ENCODE measurements around the gene APBA1. TPM values are rescaled to one million over a fixed set of nuclear protein-coding genes. Genes with fewer than 3 reads are reported as not detected.

The APBA1 gene
- total RNA-seq, 3 donors from 2014 or later, result 10.1 to 14.4 (median 12.7) TPM

- no peak for ATAC-seq
These were observed 66.1 kb downstream of the APBA1 start for GRCh38 chr9:69606089-69606488.

GRCh38 chr9:69605406-69605805, 66.8 kb downstream of the APBA1 start:
- intact Hi-C loops (cut with DNase I, micrococcal nuclease), result no loop called here
- Histone ChIP-seq H3K36me3 (ENCODE audit: low read depth) (no peaks in the 10 kb centered on the region), H3K4me1 (ENCODE audit: low read depth) (no peaks in the 10 kb centered on the region), H3K4me3 (no peak overlapping the region), H3K9me3 (no peaks in the 10 kb centered on the region)
- ATAC-seq (no peak), DNase-seq (no peak)
- TF ChIP-seq CTCF (IDR thresholded peaks at IDR 0.05), result no peak

More at GRCh38 chr9:69606089-69606488, 66.1 kb downstream of the APBA1 start:
- DNase-seq, result no peak
- H3K4me1 ChIP-seq (ENCODE audit: low read depth), result no peaks in the 10 kb centered on the region
- no peak overlapping the region for H3K4me3 ChIP-seq
- no peak for TF ChIP-seq CTCF (IDR thresholded peaks at IDR 0.05)
- no peaks in the 10 kb centered on the region for H3K36me3 ChIP-seq (ENCODE audit: low read depth)
- no peaks in the 10 kb centered on the region for H3K9me3 ChIP-seq
- intact Hi-C loops (cut with DNase I, micrococcal nuclease), result no loop called here

DNA sequence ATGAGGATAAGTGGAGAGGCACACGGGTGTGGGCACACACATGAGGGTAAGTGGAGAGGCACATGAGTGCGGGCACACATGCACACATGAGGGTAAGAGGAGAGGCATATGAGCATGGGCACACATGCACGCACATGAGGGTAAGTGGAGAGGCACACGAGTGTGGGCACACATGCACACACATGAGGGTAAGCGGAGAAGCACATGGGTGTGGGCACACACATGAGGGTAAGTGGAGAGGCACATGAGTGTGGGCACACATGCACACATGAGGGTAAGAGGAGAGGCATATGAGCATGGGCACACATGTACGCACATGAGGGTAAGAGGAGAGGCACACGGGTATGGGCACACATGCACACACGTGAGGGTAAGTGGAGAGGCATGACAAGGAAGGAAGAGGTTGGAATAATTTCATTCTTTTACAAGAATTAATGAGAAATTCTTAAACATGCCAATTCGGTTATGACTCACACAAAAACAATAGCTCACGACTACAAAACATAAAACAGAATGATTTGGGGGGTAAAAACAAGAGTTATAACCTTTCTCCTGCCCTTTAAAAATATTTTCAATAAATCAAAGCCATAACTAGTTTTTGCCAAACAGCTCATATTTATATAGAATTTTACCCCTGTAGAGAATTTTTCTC, 67.5 kb downstream of the APBA1 start:
- intact Hi-C loops (cut with DNase I, micrococcal nuclease), result no loop called here
- ATAC-seq (no peak), DNase-seq (no peak)
- TF ChIP-seq CTCF (IDR thresholded peaks at IDR 0.05), result no peak
- Histone ChIP-seq H3K4me3 (no peak overlapping the region), H3K9me3 (no peaks in the 10 kb centered on the region), H3K4me1 (ENCODE audit: low read depth) (no peaks in the 10 kb centered on the region), H3K36me3 (ENCODE audit: low read depth) (no peaks in the 10 kb centered on the region)

GRCh38 chr9:69603656-69604055, 68.5 kb downstream of the APBA1 start:
- intact Hi-C loops (cut with DNase I, micrococcal nuclease), result no loop called here

DNA sequence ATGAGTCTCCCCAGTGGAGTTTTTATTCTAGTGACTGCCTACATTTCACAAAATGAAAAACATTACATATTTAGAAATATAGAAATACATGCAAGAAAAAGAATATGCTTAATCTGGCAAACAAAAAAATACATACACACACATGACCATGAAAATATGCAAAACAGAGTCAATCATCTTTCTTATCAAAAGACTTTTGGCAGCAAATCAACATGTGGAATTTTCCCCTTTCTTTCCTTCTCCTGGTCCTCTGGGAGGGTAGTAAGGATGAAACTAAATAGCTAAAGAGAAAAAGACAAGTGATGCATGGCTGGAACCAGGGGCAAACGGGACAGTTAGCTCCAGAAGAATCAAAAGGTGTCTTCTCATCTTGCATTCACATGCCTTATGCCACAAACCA, 69.4 kb downstream of the APBA1 start:
- no peak for TF ChIP-seq CTCF (IDR thresholded peaks at IDR 0.05)
- Histone ChIP-seq H3K36me3 (ENCODE audit: low read depth) (no peaks in the 10 kb centered on the region), H3K9me3 (no peaks in the 10 kb centered on the region), H3K4me1 (ENCODE audit: low read depth) (no peaks in the 10 kb centered on the region), H3K4me3 (no peak overlapping the region)
- ATAC-seq, result no peak
- intact Hi-C loops (cut with DNase I, micrococcal nuclease), result no loop called here
- DNase-seq, result no peak

More at GRCh38 chr9:69603656-69604055, 68.5 kb downstream of the APBA1 start:
- H3K4me3 ChIP-seq, result no peak overlapping the region
- H3K4me1 ChIP-seq (ENCODE audit: low read depth), result no peaks in the 10 kb centered on the region
- DNase-seq (no peak), ATAC-seq (no peak)
- TF ChIP-seq CTCF (IDR thresholded peaks at IDR 0.05), result no peak
- no peaks in the 10 kb centered on the region for H3K9me3 ChIP-seq
- no peaks in the 10 kb centered on the region for H3K36me3 ChIP-seq (ENCODE audit: low read depth)

DNA sequence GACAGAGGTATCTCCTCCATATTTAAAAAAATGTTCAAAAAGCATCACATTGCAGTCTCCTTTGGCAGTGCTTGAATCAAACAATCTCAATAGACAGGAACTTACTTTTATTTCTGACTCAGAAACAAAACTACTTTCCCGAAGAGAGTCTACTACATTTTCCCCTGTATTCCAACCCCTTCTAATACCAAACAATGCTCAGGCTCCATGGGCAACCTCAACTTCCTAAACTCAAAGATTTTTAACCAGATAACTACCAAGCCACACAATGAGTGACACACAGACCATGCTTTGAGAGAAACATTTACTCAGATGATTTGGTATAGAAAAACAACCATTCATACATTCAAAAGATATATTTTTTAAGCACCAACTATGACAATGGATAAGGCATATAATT, 70.5 kb downstream of the APBA1 start:
- ATAC-seq, result no peak
- TF ChIP-seq CTCF (IDR thresholded peaks at IDR 0.05), result no peak
- intact Hi-C loops (cut with DNase I, micrococcal nuclease), result no loop called here
- H3K4me1 ChIP-seq (ENCODE audit: low read depth), result no peaks in the 10 kb centered on the region
- no peak overlapping the region for H3K4me3 ChIP-seq
- no peaks in the 10 kb centered on the region for H3K36me3 ChIP-seq (ENCODE audit: low read depth)
- no peak for DNase-seq
- no peaks in the 10 kb centered on the region for H3K9me3 ChIP-seq

Data from mucosa of descending colon (tissue), 3 donors.